Measurements from ENCODE around the gene SUV39H1. TPM values are rescaled to one million over a fixed set of nuclear protein-coding genes. Genes with fewer than 3 reads are reported as not detected.

Gene SUV39H1
- total and polyA plus RNA-seq, 2 experiments from 2014 or later, result 2.9 to 5.3 TPM

DNA sequence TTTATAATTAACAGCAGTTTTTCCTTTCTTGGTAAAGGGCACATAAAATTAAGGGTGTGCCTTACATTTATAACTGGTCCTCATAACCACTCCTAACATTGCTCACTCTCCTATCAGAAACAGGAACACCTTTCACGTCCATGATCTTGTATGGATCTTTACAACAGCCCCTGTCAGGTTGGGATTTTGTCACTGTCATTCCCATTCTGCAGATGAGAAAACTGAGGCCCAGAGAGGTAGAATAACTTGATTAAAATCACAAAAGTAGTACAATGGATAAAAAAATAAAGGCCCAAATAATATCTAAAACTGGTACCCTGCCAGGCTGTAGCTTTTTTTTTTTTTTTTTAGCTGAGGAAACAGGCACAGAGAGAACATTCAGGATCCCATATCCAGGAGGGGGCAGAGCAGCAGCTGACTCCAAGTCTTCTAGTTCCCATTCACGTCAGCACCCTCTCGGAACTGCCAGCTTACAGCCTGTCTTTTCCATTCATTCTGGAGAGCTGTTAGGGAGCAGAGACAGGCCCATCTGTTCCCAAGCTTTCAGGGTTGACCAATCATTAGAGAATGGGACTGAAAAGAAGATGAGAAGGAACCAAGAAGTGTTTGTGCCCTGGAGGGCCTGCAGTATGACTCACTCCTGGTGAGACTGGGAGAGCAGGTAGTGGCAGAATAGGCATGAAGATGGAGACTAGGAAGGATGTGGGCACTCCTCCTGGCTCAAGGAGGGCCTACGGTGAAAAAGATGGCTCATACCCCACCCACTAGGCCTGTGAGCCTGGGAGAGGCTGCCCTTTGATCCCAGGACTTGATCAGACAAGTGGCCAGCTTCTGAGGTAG is 7.3 kb downstream of the SUV39H1 start:
- Histone ChIP-seq H3K27me3 (no peaks in the 10 kb centered on the region), H3K4me3 (no peak overlapping the region), H2AFZ (no peak overlapping the region), H3K4me1 (ENCODE audit: insufficient read depth) (no peaks in the 10 kb centered on the region), H4K20me1 (ENCODE audit: insufficient read depth, poor library complexity, severe bottlenecking) (no peaks in the 10 kb centered on the region), H3K27ac (no peak overlapping the region), H3K9me2 (replicated peaks; ENCODE audit: insufficient read depth) (no peaks in the 10 kb centered on the region), H3K9me3 (ENCODE audit: low read depth) (no peaks in the 10 kb centered on the region), H3K79me2 (no peaks in the 10 kb centered on the region), H3K4me2 (no peak overlapping the region), H3K36me3 (replicated peaks; ENCODE audit: insufficient read depth, low read depth) (no peaks in the 10 kb centered on the region)
- 61% methylated on average over 4 of the region's 4 CpGs for whole genome bisulfite sequencing (ENCODE audit: low lambda C conversion rate, missing lambda C conversion rate)
- no peak for DNase-seq (ENCODE audit: low spot score)
- TF ChIP-seq, protein P1, sequence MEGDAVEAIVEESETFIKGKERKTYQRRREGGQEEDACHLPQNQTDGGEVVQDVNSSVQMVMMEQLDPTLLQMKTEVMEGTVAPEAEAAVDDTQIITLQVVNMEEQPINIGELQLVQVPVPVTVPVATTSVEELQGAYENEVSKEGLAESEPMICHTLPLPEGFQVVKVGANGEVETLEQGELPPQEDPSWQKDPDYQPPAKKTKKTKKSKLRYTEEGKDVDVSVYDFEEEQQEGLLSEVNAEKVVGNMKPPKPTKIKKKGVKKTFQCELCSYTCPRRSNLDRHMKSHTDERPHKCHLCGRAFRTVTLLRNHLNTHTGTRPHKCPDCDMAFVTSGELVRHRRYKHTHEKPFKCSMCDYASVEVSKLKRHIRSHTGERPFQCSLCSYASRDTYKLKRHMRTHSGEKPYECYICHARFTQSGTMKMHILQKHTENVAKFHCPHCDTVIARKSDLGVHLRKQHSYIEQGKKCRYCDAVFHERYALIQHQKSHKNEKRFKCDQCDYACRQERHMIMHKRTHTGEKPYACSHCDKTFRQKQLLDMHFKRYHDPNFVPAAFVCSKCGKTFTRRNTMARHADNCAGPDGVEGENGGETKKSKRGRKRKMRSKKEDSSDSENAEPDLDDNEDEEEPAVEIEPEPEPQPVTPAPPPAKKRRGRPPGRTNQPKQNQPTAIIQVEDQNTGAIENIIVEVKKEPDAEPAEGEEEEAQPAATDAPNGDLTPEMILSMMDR (IDR thresholded peaks at IDR 0.05; ENCODE audit: poor library complexity), result no peak
- TF ChIP-seq EZH2phosphoT487 (IDR thresholded peaks at IDR 0.05; ENCODE audit: low read depth, severe bottlenecking, unreplicated experiment) (no peak), EZH2 (IDR thresholded peaks at IDR 0.05; ENCODE audit: borderline replicate concordance) (no peak)

DNA sequence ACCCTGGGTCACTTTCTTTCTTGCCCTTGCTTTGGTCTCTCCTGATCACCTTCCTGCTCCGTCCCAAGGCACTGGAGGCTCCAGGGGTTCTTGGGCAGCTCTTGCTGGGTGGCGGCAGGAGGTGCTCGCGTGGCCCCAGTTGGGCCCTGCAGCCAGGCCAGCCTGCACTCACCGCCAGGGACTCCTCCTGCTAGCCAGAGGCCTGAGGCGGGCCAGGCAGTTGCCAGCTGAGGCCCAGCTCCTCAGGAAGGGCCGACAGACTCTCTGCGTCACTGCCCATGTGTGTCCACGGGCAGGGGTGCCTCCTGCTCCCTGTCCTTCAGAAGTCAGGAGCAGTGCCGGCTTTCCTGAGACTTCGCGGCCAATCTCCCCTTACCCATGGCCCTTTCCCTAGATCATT is 9.3 kb downstream of the SUV39H1 start:
- no peaks in the 10 kb centered on the region for H3K79me2 ChIP-seq
- 83% methylated on average over 12 of the region's 12 CpGs for WGBS (ENCODE audit: low lambda C conversion rate, missing lambda C conversion rate)
- DNase-seq (ENCODE audit: low spot score), result no peak

DNA sequence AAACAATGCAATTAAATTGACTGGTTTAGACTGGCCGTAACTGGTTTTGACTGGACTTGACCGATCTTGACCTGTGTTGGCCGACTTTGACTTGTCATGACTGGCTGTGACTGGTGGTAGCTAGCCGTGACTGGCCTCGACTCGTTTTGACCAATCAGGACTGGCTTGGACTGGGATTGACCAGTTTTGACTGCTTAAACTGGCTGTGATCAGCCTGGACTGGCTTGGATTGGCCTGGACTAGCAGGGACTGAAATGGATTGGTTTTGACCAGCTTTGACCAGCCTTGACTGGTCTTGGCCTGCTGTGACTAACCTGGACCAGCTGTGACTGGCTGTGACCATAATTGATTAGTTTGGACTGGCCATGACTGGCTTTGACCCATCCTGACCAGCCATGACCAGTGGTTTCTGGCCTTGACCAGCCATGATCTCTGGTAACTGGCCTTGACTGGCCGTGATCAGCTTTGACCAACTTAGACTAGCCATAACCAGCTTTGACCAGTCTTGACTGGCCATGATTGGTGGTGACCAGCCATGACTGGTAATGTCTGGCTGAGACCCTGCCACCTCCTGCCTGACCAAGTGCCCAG is 13.1 kb downstream of the SUV39H1 start:
- no peaks in the 10 kb centered on the region for H3K79me2 ChIP-seq
- H3K9me3 ChIP-seq (ENCODE audit: low read depth), result no peaks in the 10 kb centered on the region
- H3K27me3 ChIP-seq, result no peaks in the 10 kb centered on the region
- DNase-seq (ENCODE audit: low spot score), result no peak
- H4K20me1 ChIP-seq (ENCODE audit: insufficient read depth, poor library complexity, severe bottlenecking), result no peaks in the 10 kb centered on the region
- no peak overlapping the region for H2AFZ ChIP-seq
- no peak overlapping the region for H3K4me3 ChIP-seq
- H3K36me3 ChIP-seq (replicated peaks; ENCODE audit: insufficient read depth, low read depth), result no peaks in the 10 kb centered on the region
- WGBS (ENCODE audit: low lambda C conversion rate, missing lambda C conversion rate), result 86% methylated on average over 7 of the region's 7 CpGs
- no peak overlapping the region for H3K27ac ChIP-seq
- H3K4me1 ChIP-seq (ENCODE audit: insufficient read depth), result peaks cover 10% of the 10 kb centered on the region
- TF ChIP-seq EZH2phosphoT487 (IDR thresholded peaks at IDR 0.05; ENCODE audit: low read depth, severe bottlenecking, unreplicated experiment) (no peak), EZH2 (IDR thresholded peaks at IDR 0.05; ENCODE audit: borderline replicate concordance) (no peak)
- TF ChIP-seq, protein P1 (IDR thresholded peaks at IDR 0.05; ENCODE audit: poor library complexity), result no peak
- H3K4me2 ChIP-seq, result no peak overlapping the region
- no peaks in the 10 kb centered on the region for H3K9me2 ChIP-seq (replicated peaks; ENCODE audit: insufficient read depth)

More for the DNA sequence above, 9.3 kb downstream of the SUV39H1 start:
- no peaks in the 10 kb centered on the region for H4K20me1 ChIP-seq (ENCODE audit: insufficient read depth, poor library complexity, severe bottlenecking)
- H3K27ac ChIP-seq, result no peak overlapping the region
- no peaks in the 10 kb centered on the region for H3K36me3 ChIP-seq (replicated peaks; ENCODE audit: insufficient read depth, low read depth)
- H3K4me3 ChIP-seq, result no peak overlapping the region
- TF ChIP-seq EZH2phosphoT487 (IDR thresholded peaks at IDR 0.05; ENCODE audit: low read depth, severe bottlenecking, unreplicated experiment) (no peak), EZH2 (IDR thresholded peaks at IDR 0.05; ENCODE audit: borderline replicate concordance) (no peak)
- TF ChIP-seq, protein P1 (IDR thresholded peaks at IDR 0.05; ENCODE audit: poor library complexity), result no peak
- H3K4me2 ChIP-seq, result no peak overlapping the region
- no peaks in the 10 kb centered on the region for H3K9me3 ChIP-seq (ENCODE audit: low read depth)
- H3K27me3 ChIP-seq, result no peaks in the 10 kb centered on the region
- H2AFZ ChIP-seq, result no peak overlapping the region
- no peaks in the 10 kb centered on the region for H3K9me2 ChIP-seq (replicated peaks; ENCODE audit: insufficient read depth)
- no peaks in the 10 kb centered on the region for H3K4me1 ChIP-seq (ENCODE audit: insufficient read depth)

Data from hepatocyte (in vitro differentiated cells).